ENCODE measurements around the gene MDH2.
"Not testable (repeated sequence)": the region's sequence is repeated elsewhere in the genome, so short reads cannot be mapped to it uniquely, and the experiment has no call there.

Gene MDH2

GRCh38 chr7:76106893-76107292 lies 59.0 kb downstream of the MDH2 start:
- Histone ChIP-seq H4K8ac (ENCODE audit: low read depth, low read length) (no peak overlapping the region), H3K36me3 (replicated peaks in 1 of 2; ENCODE audit: control insufficient read depth in 2 of 2, insufficient read depth in 2 of 2, low read length in 2 of 2) (no peaks in the 10 kb centered on the region), H3K9me3 (replicated peaks in 1 of 2; ENCODE audit: control insufficient read depth in 2 of 2, insufficient read depth in 1 of 2, low read depth in 1 of 2, low read length in 2 of 2) (no peaks in the 10 kb centered on the region), H4K91ac (ENCODE audit: low read depth, low read length, poor library complexity) (no peak overlapping the region), H3K27me3 (ENCODE audit: control insufficient read depth in 3 of 3, insufficient read depth in 3 of 3, low read depth in 1 of 3, low read length in 3 of 3) (no peaks in the 10 kb centered on the region), H2BK120ac (ENCODE audit: low read depth, low read length) (no peak overlapping the region), H3K18ac (ENCODE audit: low read length) (no peak overlapping the region), H2BK15ac (ENCODE audit: low read length) (no peak overlapping the region), H2BK5ac (ENCODE audit: low read length) (no peak overlapping the region), H3K79me1 (ENCODE audit: low read depth, low read length) (no peaks in the 10 kb centered on the region), H3K4ac (ENCODE audit: low read length) (no peak overlapping the region), H3K27ac (replicated peaks; ENCODE audit: low read length) (no peak overlapping the region), H3K23ac (ENCODE audit: low read depth, low read length, poor library complexity) (no peak overlapping the region), H3K14ac (ENCODE audit: low read length) (no peak overlapping the region), H2AK5ac (ENCODE audit: low read depth, low read length) (no peak overlapping the region), H3K4me1 (ENCODE audit: control insufficient read depth in 2 of 2, insufficient read depth in 1 of 2, low read depth in 1 of 2, low read length in 2 of 2) (no peaks in the 10 kb centered on the region), H2BK12ac (ENCODE audit: low read length) (no peak overlapping the region), H3K4me2 (ENCODE audit: insufficient read depth, low read length, poor library complexity, severe bottlenecking) (no peak overlapping the region), H3K9ac (ENCODE audit: low read depth, low read length, poor library complexity) (no peak overlapping the region), H2AFZ (ENCODE audit: low read length) (no peak overlapping the region), H3K4me3 (ENCODE audit: low read length in 2 of 2) (no peak overlapping the region)
- no peak for DNase-seq (ENCODE audit: low spot score)
- no CpG with 5 or more reads among the region's 5 CpGs for WGBS, 2 donors (ENCODE audit: extremely low coverage in 2 of 2, insufficient read length in 2 of 2, insufficient replicate concordance in 1 of 2)

GRCh38 chr7:76108540-76109233 lies 60.8 kb downstream of the MDH2 start:
- Histone ChIP-seq H3K27ac (replicated peaks; ENCODE audit: low read length) (no peak overlapping the region), H3K4ac (ENCODE audit: low read length) (no peak overlapping the region), H4K8ac (ENCODE audit: low read depth, low read length) (no peak overlapping the region), H2AK5ac (ENCODE audit: low read depth, low read length) (no peak overlapping the region), H3K18ac (ENCODE audit: low read length) (no peak overlapping the region), H4K91ac (ENCODE audit: low read depth, low read length, poor library complexity) (no peak overlapping the region), H3K4me3 (ENCODE audit: low read length in 2 of 2) (no peak overlapping the region), H3K9me3 (replicated peaks in 1 of 2; ENCODE audit: control insufficient read depth in 2 of 2, insufficient read depth in 1 of 2, low read depth in 1 of 2, low read length in 2 of 2) (no peaks in the 10 kb centered on the region), H2BK15ac (ENCODE audit: low read length) (no peak overlapping the region), H3K9ac (ENCODE audit: low read depth, low read length, poor library complexity) (no peak overlapping the region), H3K36me3 (replicated peaks in 1 of 2; ENCODE audit: control insufficient read depth in 2 of 2, insufficient read depth in 2 of 2, low read length in 2 of 2) (no peaks in the 10 kb centered on the region), H3K79me1 (ENCODE audit: low read depth, low read length) (no peaks in the 10 kb centered on the region), H3K4me1 (ENCODE audit: control insufficient read depth in 2 of 2, insufficient read depth in 1 of 2, low read depth in 1 of 2, low read length in 2 of 2) (no peaks in the 10 kb centered on the region), H3K14ac (ENCODE audit: low read length) (no peak overlapping the region), H2BK5ac (ENCODE audit: low read length) (no peak overlapping the region), H3K4me2 (ENCODE audit: insufficient read depth, low read length, poor library complexity, severe bottlenecking) (no peak overlapping the region), H3K27me3 (ENCODE audit: control insufficient read depth in 3 of 3, insufficient read depth in 3 of 3, low read depth in 1 of 3, low read length in 3 of 3) (no peaks in the 10 kb centered on the region), H3K23ac (ENCODE audit: low read depth, low read length, poor library complexity) (no peak overlapping the region), H2BK12ac (ENCODE audit: low read length) (no peak overlapping the region), H2AFZ (ENCODE audit: low read length) (peak overlapping the region; percentile 43), H2BK120ac (ENCODE audit: low read depth, low read length) (no peak overlapping the region)
- WGBS, 2 donors (ENCODE audit: extremely low coverage in 2 of 2, insufficient read length in 2 of 2, insufficient replicate concordance in 1 of 2) = no CpG with 5 or more reads among the region's 11 CpGs
- no peak for DNase-seq (ENCODE audit: low spot score)

GRCh38 chr7:76113042-76113630 lies 65.2 kb downstream of the MDH2 start:
- no CpG with 5 or more reads among the region's 9 CpGs for WGBS, 2 donors (ENCODE audit: extremely low coverage in 2 of 2, insufficient read length in 2 of 2, insufficient replicate concordance in 1 of 2)
- not testable (repeated sequence) for H3K27ac ChIP-seq (replicated peaks; ENCODE audit: low read length); H3K36me3 ChIP-seq (replicated peaks in 1 of 2; ENCODE audit: control insufficient read depth in 2 of 2, insufficient read depth in 2 of 2, low read length in 2 of 2); H4K91ac ChIP-seq (ENCODE audit: low read depth, low read length, poor library complexity); H2BK12ac ChIP-seq (ENCODE audit: low read length); H3K27me3 ChIP-seq (ENCODE audit: control insufficient read depth in 3 of 3, insufficient read depth in 3 of 3, low read depth in 1 of 3, low read length in 3 of 3); H3K79me1 ChIP-seq (ENCODE audit: low read depth, low read length); DNase-seq (ENCODE audit: low spot score); H3K4me2 ChIP-seq (ENCODE audit: insufficient read depth, low read length, poor library complexity, severe bottlenecking); H3K9me3 ChIP-seq (replicated peaks in 1 of 2; ENCODE audit: control insufficient read depth in 2 of 2, insufficient read depth in 1 of 2, low read depth in 1 of 2, low read length in 2 of 2); H3K4ac ChIP-seq (ENCODE audit: low read length); H2BK120ac ChIP-seq (ENCODE audit: low read depth, low read length); H2AFZ ChIP-seq (ENCODE audit: low read length); H2BK5ac ChIP-seq (ENCODE audit: low read length); H4K8ac ChIP-seq (ENCODE audit: low read depth, low read length); H2BK15ac ChIP-seq (ENCODE audit: low read length); H3K9ac ChIP-seq (ENCODE audit: low read depth, low read length, poor library complexity); H3K23ac ChIP-seq (ENCODE audit: low read depth, low read length, poor library complexity); H3K4me1 ChIP-seq (ENCODE audit: control insufficient read depth in 2 of 2, insufficient read depth in 1 of 2, low read depth in 1 of 2, low read length in 2 of 2); H2AK5ac ChIP-seq (ENCODE audit: low read depth, low read length); H3K18ac ChIP-seq (ENCODE audit: low read length); H3K14ac ChIP-seq (ENCODE audit: low read length); H3K4me3 ChIP-seq (ENCODE audit: low read length in 2 of 2)

GRCh38 chr7:76114742-76115141 lies 66.8 kb downstream of the MDH2 start:
- not testable (repeated sequence) for H2AFZ ChIP-seq (ENCODE audit: low read length); H3K4ac ChIP-seq (ENCODE audit: low read length); H4K91ac ChIP-seq (ENCODE audit: low read depth, low read length, poor library complexity); H2AK5ac ChIP-seq (ENCODE audit: low read depth, low read length); H3K27me3 ChIP-seq (ENCODE audit: control insufficient read depth in 3 of 3, insufficient read depth in 3 of 3, low read depth in 1 of 3, low read length in 3 of 3); H3K4me3 ChIP-seq (ENCODE audit: low read length in 2 of 2); DNase-seq (ENCODE audit: low spot score); H2BK15ac ChIP-seq (ENCODE audit: low read length); H2BK12ac ChIP-seq (ENCODE audit: low read length); H3K18ac ChIP-seq (ENCODE audit: low read length); H3K9ac ChIP-seq (ENCODE audit: low read depth, low read length, poor library complexity); H2BK120ac ChIP-seq (ENCODE audit: low read depth, low read length); H3K4me1 ChIP-seq (ENCODE audit: control insufficient read depth in 2 of 2, insufficient read depth in 1 of 2, low read depth in 1 of 2, low read length in 2 of 2); H3K36me3 ChIP-seq (replicated peaks in 1 of 2; ENCODE audit: control insufficient read depth in 2 of 2, insufficient read depth in 2 of 2, low read length in 2 of 2); H4K8ac ChIP-seq (ENCODE audit: low read depth, low read length); H2BK5ac ChIP-seq (ENCODE audit: low read length); H3K23ac ChIP-seq (ENCODE audit: low read depth, low read length, poor library complexity); H3K27ac ChIP-seq (replicated peaks; ENCODE audit: low read length); H3K79me1 ChIP-seq (ENCODE audit: low read depth, low read length); H3K4me2 ChIP-seq (ENCODE audit: insufficient read depth, low read length, poor library complexity, severe bottlenecking); H3K14ac ChIP-seq (ENCODE audit: low read length); H3K9me3 ChIP-seq (replicated peaks in 1 of 2; ENCODE audit: control insufficient read depth in 2 of 2, insufficient read depth in 1 of 2, low read depth in 1 of 2, low read length in 2 of 2)
- no CpG with 5 or more reads among the region's 1 CpG for WGBS, 2 donors (ENCODE audit: extremely low coverage in 2 of 2, insufficient read length in 2 of 2, insufficient replicate concordance in 1 of 2)
